Superior temporal gyrus (tissue), 1 donor: Measurements from ENCODE around the gene C1orf35.
A peak's percentile ranks its signal among the peaks of the same experiment; 100 is the strongest.

Experiments
- DNase-seq: peaks from one replicate; pipeline ENCODE4 v3.0.0-alpha.2; 2016; ENCODE audit errors: extremely low spot score

Gene C1orf35

GRCh38 chr1:228109073-228109961 is 6.2 kb upstream of the C1orf35 start, which contains the start of gene MRPL55:
TSS of gene MRPL55 (minus strand) at chr1:228109299. CDS start at chr1:228108260, 1,039 bp downstream.
- peak; percentile 99 for DNase-seq

DNA sequence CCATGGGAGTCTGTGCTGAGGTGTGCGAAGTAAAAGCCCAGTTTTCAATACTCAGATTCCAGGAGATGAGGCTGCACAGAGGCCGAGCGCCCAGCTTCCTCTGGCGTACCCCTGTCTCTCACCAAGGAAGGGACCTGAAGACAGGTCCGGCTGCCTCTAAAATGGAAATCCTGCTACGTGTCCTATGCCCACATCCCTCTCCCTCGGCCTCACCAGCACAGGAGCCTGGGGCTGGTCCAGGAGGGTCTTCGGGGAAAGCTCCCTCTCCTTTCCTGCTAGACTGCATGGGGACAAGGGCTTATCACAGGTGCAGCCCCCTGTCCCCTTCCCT is 5.6 kb upstream of the C1orf35 start:
- DNase-seq, result no peak

GRCh38 chr1:228108055-228108690 is 5.0 kb upstream of the C1orf35 start:
- DNase-seq, result no peak

- DNase-seq, result no peak
Measured at GRCh38 chr1:228107636-228108035, 4.5 kb upstream of the C1orf35 start.

GRCh38 chr1:228106800-228107054 is 3.6 kb upstream of the C1orf35 start:
- DNase-seq, result no peak

- DNase-seq, result no peak
Measured at GRCh38 chr1:228105996-228106799, 3.1 kb upstream of the C1orf35 start.

- DNase-seq, result no peak
Measured at GRCh38 chr1:228105270-228105995, 2.3 kb upstream of the C1orf35 start.

DNA sequence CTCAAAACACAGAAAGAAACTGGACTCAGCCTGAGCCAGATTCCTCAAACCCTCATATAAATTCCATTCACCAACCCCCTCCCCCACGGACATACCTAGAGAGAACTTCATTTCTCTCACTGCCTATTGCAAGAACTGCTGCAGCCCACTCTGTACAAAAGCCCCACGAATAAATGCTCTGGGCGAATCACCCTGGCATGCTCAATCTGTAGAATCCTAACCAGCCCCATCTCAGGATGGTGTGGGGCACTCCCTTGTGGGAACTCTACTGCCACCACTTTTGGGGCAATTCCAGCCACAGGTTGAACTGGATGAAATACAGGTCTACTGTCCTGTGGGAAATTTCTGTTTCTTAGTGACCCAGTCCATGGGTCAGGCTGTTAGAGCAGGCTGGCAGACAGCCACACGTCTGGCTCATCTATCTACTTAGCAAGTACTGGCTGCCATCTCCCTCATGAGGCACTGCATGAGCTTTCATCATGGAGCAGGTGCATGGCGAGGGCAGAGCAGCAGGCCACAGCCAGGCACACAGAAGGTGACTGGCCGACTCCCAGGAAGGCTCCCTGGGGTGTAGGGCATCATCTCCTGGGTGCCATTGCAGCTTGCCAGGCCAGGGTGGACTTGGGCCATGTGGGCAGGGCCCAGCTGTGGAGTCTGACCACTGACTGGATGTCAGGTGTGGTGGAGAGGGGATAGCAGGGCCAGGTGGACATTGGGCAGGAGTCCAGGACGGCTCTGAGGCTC is 1.6 kb upstream of the C1orf35 start:
- no peak for DNase-seq

GRCh38 chr1:228101994-228102790 is 933 bp downstream of the C1orf35 start:
- DNase-seq, result no peak

DNA sequence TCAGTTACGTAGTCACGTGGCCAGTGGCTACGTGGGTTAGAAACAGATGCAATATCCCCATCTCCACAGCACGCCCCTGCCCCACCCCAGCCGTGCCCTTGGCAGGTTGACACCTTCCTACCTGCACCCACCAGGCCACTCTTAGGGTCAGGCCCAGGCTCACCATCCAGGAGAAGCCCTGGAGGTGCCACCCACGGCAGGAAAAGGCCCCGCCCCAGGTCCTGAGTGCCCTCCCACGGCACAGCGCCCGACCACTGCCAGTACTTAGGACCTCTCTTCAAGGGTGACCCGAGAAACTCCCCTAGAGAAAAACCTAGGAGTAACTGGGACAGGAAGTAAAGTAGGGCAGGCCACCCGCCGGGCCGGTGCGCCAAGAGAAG is 1.5 kb downstream of the C1orf35 start:
- no peak for DNase-seq

GRCh38 chr1:228100822-228101613 is 2.1 kb downstream of the C1orf35 start:
- DNase-seq, result no peak

GRCh38 chr1:228099331-228099732 is 3.8 kb downstream of the C1orf35 start:
- no peak for DNase-seq

GRCh38 chr1:228098323-228098931 is 4.7 kb downstream of the C1orf35 start:
- no peak for DNase-seq

GRCh38 chr1:228097333-228098081 is 5.6 kb downstream of the C1orf35 start:
- no peak for DNase-seq

DNA sequence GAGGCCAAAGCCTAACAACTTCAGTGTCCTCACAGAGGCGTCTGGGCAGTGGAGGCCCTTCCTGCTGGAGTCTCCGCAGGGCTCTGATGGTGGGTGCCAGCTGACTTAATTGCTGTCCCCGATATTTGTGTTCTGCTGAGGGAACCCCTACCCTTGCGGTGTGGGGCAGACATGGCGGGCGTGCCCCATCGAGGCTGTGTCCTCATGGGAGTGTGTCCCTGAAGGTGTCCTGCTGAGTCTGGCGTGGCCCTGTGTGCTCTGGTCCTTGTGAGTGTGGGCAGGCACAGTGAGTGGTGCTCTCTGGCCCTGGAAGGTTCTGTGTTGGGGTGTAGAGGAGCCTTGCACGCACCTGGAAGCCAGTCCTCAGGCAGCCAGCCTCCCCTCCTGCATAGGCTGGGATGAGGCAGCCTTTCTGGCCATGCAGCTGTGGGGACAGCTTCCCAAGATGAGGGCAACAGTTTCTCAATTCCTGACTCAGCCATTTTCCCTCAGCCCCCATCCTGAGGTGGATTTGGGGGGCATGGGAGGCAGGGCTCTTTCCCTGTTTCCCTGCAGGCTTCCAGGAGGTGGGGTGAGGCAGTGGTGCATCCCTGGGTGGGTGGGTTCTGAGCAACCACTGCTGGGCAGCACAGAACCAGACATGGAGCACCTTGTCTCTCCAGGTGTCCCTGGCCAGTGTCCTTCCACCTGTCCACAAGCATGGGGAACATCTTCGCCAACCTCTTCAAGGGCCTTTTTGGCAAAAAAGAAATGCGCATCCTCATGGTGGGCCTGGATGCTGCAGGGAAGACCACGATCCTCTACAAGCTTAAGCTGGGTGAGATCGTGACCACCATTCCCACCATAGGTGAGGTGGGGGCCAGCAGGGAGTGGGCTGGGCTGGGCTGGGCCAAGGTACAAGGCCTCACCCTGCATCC is 6.5 kb downstream of the C1orf35 start:
- no peak for DNase-seq

DNA sequence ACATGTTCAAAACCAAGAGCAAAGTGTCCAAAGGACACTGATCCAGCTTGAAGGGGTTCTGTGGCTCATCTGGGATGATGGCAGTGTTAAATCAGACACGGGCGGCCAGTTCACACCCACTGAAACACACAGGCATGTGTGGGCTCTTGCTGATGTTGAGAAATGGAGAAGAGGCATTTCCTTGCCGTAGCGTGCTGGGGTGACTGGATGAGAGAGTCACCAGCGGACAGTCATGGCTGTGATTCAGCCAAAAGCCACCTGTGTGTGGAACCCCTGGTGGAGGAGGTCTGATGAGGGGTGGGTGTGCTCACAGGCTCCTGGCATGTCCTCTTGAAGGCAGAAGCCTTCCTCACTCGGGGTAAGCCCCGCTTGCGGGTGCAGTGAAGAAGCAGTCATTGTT is 7.2 kb downstream of the C1orf35 start:
- DNase-seq, result no peak

DNA sequence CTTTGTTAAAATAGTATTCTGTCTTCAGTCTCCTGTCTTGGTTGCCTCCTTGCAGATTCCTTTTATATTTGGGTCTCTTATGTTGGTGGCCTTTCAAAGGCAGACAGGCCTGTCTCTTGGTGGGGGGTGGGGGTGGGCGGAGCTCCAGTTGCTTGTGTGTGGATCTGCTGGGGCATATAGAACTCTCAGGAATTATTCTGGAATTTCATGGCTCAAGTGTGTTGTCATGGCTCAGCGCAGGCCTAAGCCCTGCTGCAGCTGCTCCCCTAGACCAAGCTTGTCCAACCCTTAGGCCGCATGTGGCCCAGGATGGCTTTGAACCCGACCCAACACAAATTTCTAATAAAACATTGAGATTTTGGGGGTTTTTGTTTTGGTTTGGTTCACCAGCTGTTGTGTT is 8.0 kb downstream of the C1orf35 start:
- no peak for DNase-seq
